ENCODE results near the gene POGLUT2. TPM values are rescaled to one million over a fixed set of nuclear protein-coding genes. Genes with fewer than 3 reads are reported as not detected.

POGLUT2 gene
- total and polyA plus RNA-seq, 11 donors, result 1.4 to 6.7 (median 2.6) TPM

GRCh38 chr13:102761071-102761470 lies 37.7 kb downstream of the POGLUT2 start:
- H3K27me3 ChIP-seq, result no peaks in the 10 kb centered on the region
- ATAC-seq (no peak), DNase-seq (no peak)
- no peak for TF ChIP-seq POLR2A (IDR thresholded peaks at IDR 0.05)
- no peak for TF ChIP-seq CTCF (IDR thresholded peaks at IDR 0.05)
- peaks cover 0 to 4% (median 0%) of the 10 kb centered on the region in 12 donors for H3K4me1 ChIP-seq
- H3K9me3 ChIP-seq, result no peaks in the 10 kb centered on the region
- H3K27ac ChIP-seq, result no peak overlapping the region
- H3K36me3 ChIP-seq, result peaks cover 0 to 9% (median 0%) of the 10 kb centered on the region in 9 donors
- H3K4me3 ChIP-seq, result no peak overlapping the region
- 78 to 92% (median 90%) methylated on average over 1 of the region's 1 CpG for WGBS, 4 donors
- intact Hi-C loops (cut with DNase I), result no loop called here

- intact Hi-C loops (cut with DNase I), result no loop called here
- DNase-seq, result no peak
- Histone ChIP-seq H3K4me1 (peaks cover 0 to 4% (median 0%) of the 10 kb centered on the region in 12 donors), H3K27me3 (no peaks in the 10 kb centered on the region), H3K27ac (no peak overlapping the region), H3K9me3 (no peaks in the 10 kb centered on the region), H3K4me3 (no peak overlapping the region), H3K36me3 (no peaks in the 10 kb centered on the region)
- peak in 3 of 4 donors; percentile 61 to 78 (median 71) for ATAC-seq
- WGBS, 4 donors, result 51 to 58% (median 57%) methylated on average over 2 of the region's 2 CpGs
- TF ChIP-seq CTCF (IDR thresholded peaks at IDR 0.05) (no peak), POLR2A (IDR thresholded peaks at IDR 0.05) (no peak)
These were observed 39.9 kb downstream of the POGLUT2 start for GRCh38 chr13:102758842-102759241.

GRCh38 chr13:102757006-102757405 lies 41.8 kb downstream of the POGLUT2 start:
- H3K4me1 ChIP-seq, result peaks cover 0 to 4% (median 0%) of the 10 kb centered on the region in 12 donors
- intact Hi-C loops (cut with DNase I), result no loop called here
- no peak for TF ChIP-seq POLR2A (IDR thresholded peaks at IDR 0.05)
- TF ChIP-seq CTCF (IDR thresholded peaks at IDR 0.05), result no peak
- peaks cover 0 to 4% (median 0%) of the 10 kb centered on the region in 12 donors for H3K9me3 ChIP-seq
- 75 to 100% (median 88%) methylated on average over 1 of the region's 1 CpG for WGBS, 4 donors
- ATAC-seq, result no peak
- H3K27ac ChIP-seq, result no peak overlapping the region
- H3K4me3 ChIP-seq, result no peak overlapping the region
- no peaks in the 10 kb centered on the region for H3K36me3 ChIP-seq
- no peak for DNase-seq
- no peaks in the 10 kb centered on the region for H3K27me3 ChIP-seq

- no peak for TF ChIP-seq POLR2A (IDR thresholded peaks at IDR 0.05)
- TF ChIP-seq CTCF (IDR thresholded peaks at IDR 0.05), result no peak
- Histone ChIP-seq H3K36me3 (no peaks in the 10 kb centered on the region), H3K27ac (no peak overlapping the region), H3K9me3 (peaks cover 0 to 16% (median 0%) of the 10 kb centered on the region in 12 donors), H3K4me3 (no peak overlapping the region), H3K4me1 (no peaks in the 10 kb centered on the region), H3K27me3 (no peaks in the 10 kb centered on the region)
- 81 to 92% (median 86%) methylated on average over 3 of the region's 3 CpGs for WGBS, 4 donors
- intact Hi-C loops (cut with DNase I), result no loop called here
- no peak for DNase-seq
- ATAC-seq, result no peak
These were observed 46.9 kb downstream of the POGLUT2 start for GRCh38 chr13:102751886-102752285.
